HL-60 (cell line): Measurements from ENCODE around the gene RTL9.

Experiments
- CTCF ChIP-seq: IDR thresholded peaks from one replicate; pipeline ENCODE4 v1.5.1; 2011; ENCODE audit warnings: low read length, control low read depth, inconsistent platforms; ENCODE audit not compliant: insufficient read depth
- GABPA ChIP-seq: IDR thresholded peaks from 2 replicates; pipeline ENCODE4 v1.6.1; 2012; ENCODE audit warnings: low read depth
- POLR2AphosphoS5 ChIP-seq: IDR thresholded peaks from 2 replicates; pipeline ENCODE4 v1.6.1; 2012; ENCODE audit warnings: low read depth
- TF ChIP-seq, protein P1 (sequence below): IDR thresholded peaks from 2 replicates; pipeline ENCODE4 v1.6.1; 2012; ENCODE audit warnings: low read depth; ENCODE audit not compliant: insufficient replicate concordance

- no peak for TF ChIP-seq CTCF
- no peak for TF ChIP-seq POLR2AphosphoS5
- TF ChIP-seq, protein P1, sequence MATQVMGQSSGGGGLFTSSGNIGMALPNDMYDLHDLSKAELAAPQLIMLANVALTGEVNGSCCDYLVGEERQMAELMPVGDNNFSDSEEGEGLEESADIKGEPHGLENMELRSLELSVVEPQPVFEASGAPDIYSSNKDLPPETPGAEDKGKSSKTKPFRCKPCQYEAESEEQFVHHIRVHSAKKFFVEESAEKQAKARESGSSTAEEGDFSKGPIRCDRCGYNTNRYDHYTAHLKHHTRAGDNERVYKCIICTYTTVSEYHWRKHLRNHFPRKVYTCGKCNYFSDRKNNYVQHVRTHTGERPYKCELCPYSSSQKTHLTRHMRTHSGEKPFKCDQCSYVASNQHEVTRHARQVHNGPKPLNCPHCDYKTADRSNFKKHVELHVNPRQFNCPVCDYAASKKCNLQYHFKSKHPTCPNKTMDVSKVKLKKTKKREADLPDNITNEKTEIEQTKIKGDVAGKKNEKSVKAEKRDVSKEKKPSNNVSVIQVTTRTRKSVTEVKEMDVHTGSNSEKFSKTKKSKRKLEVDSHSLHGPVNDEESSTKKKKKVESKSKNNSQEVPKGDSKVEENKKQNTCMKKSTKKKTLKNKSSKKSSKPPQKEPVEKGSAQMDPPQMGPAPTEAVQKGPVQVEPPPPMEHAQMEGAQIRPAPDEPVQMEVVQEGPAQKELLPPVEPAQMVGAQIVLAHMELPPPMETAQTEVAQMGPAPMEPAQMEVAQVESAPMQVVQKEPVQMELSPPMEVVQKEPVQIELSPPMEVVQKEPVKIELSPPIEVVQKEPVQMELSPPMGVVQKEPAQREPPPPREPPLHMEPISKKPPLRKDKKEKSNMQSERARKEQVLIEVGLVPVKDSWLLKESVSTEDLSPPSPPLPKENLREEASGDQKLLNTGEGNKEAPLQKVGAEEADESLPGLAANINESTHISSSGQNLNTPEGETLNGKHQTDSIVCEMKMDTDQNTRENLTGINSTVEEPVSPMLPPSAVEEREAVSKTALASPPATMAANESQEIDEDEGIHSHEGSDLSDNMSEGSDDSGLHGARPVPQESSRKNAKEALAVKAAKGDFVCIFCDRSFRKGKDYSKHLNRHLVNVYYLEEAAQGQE, result no peak
- no peak for TF ChIP-seq GABPA
These were observed 37.2 kb downstream of the RTL9 start for GRCh38 chrX:110395877-110396276.
